ENCODE results near the gene TSEN2. TPM values are rescaled to one million over a fixed set of nuclear protein-coding genes. Genes with fewer than 3 reads are reported as not detected.
A peak's percentile ranks its signal among the peaks of the same experiment; 100 is the strongest.

Gene TSEN2
- total RNA-seq, 6 donors from 2014 or later: 14.6 to 27.2 (median 20.1) TPM

DNA sequence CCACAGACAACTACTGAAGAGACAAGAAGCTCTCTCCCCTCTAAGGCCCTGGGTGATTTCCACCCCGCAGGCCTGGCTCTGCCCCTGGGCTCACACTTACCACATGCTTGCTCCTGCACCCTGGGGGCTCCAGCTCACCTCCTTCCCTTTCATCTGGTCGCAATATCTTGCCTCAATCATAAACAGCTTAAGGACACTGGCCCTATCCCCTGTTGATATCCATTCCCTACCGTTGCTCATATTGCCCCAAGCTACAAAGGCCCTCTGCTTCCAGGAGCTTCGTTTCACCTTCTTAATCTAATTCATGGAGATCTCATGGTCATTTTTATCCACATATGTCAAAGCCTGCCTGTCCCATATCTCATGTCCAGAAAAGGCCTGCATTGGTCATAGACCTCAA is 46.0 kb upstream of the TSEN2 start:
- Histone ChIP-seq H3K36me3 (no peaks in the 10 kb centered on the region), H3K4me3 (no peak overlapping the region), H3K9me3 (no peaks in the 10 kb centered on the region), H3K27ac (no peak overlapping the region), H3K27me3 (no peaks in the 10 kb centered on the region), H3K4me1 (no peaks in the 10 kb centered on the region)
- no peak for ATAC-seq (ENCODE audit: low FRiP score in 2 of 2)
- no peak for DNase-seq
- WGBS, 2 donors: 93% methylated on average over 4 of the region's 4 CpGs
- TF ChIP-seq EP300 (IDR thresholded peaks at IDR 0.05) (no peak), POLR2A (IDR thresholded peaks at IDR 0.05) (no peak), POLR2AphosphoS5 (IDR thresholded peaks at IDR 0.05) (no peak), CTCF (IDR thresholded peaks at IDR 0.05) (no peak)

- ATAC-seq (ENCODE audit: low FRiP score in 2 of 2) (no peak), DNase-seq (no peak)
- WGBS, 2 donors: 87 to 92% methylated on average over 11 of the region's 11 CpGs
- Histone ChIP-seq H3K4me3 (no peak overlapping the region), H3K36me3 (no peaks in the 10 kb centered on the region), H3K27me3 (no peaks in the 10 kb centered on the region), H3K4me1 (no peaks in the 10 kb centered on the region), H3K9me3 (no peaks in the 10 kb centered on the region), H3K27ac (no peak overlapping the region)
- TF ChIP-seq POLR2A (IDR thresholded peaks at IDR 0.05) (no peak), POLR2AphosphoS5 (IDR thresholded peaks at IDR 0.05) (no peak), CTCF (IDR thresholded peaks at IDR 0.05) (no peak), EP300 (IDR thresholded peaks at IDR 0.05) (no peak)
Observed at GRCh38 chr3:12439161-12439940, 44.9 kb upstream of the TSEN2 start.

DNA sequence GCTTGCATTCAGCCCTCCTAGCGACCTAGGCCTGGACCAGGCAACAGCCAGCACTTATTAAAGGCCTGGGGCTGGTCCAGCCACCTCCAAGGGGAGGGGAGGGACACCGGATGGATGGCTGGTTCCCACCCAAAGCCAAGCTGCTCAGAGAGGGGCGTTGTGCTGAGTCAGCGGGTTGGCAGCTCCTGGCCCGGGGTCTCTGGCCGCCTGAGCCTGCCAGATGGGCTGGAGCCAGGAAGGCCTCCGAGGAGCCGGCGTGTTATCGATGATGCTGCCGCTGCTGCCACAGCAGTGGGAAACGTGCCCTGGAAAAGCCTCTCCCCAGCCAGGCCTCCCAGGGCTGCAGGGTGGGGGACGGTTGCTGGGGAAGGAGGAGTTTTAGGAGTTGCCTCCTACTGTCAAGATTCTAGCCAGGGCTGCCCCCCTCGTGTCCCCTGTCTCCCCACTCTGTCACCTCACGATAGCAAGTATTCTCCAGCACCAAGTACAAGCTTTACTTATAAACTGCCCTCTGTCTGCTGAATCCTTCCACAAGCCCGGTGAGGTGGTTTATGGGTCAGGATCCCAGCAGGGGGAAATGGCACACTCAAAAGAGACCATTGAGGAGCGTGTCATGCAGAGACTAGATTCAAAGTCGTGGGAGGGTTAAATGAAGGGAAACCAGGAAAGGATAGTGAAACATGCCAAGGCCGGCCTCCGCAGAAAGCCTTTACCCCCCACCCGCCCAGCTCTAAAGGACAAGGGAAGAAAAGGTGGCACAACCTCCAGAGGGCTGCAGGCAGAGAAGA is 43.2 kb upstream of the TSEN2 start:
- Histone ChIP-seq H3K27me3 (no peaks in the 10 kb centered on the region), H3K9me3 (no peaks in the 10 kb centered on the region), H3K36me3 (no peaks in the 10 kb centered on the region), H3K4me3 (no peak overlapping the region), H3K4me1 (no peaks in the 10 kb centered on the region), H3K27ac (no peak overlapping the region)
- TF ChIP-seq POLR2A (IDR thresholded peaks at IDR 0.05) (no peak), CTCF (IDR thresholded peaks at IDR 0.05) (no peak), EP300 (IDR thresholded peaks at IDR 0.05) (no peak), POLR2AphosphoS5 (IDR thresholded peaks at IDR 0.05) (no peak)
- ATAC-seq (ENCODE audit: low FRiP score in 2 of 2): peak; percentile 35 to 68
- DNase-seq: peak in 1 of 2 donors; percentile 84
- WGBS, 2 donors: 68 to 71% methylated on average over 16 to 21 of the region's 21 CpGs

DNA sequence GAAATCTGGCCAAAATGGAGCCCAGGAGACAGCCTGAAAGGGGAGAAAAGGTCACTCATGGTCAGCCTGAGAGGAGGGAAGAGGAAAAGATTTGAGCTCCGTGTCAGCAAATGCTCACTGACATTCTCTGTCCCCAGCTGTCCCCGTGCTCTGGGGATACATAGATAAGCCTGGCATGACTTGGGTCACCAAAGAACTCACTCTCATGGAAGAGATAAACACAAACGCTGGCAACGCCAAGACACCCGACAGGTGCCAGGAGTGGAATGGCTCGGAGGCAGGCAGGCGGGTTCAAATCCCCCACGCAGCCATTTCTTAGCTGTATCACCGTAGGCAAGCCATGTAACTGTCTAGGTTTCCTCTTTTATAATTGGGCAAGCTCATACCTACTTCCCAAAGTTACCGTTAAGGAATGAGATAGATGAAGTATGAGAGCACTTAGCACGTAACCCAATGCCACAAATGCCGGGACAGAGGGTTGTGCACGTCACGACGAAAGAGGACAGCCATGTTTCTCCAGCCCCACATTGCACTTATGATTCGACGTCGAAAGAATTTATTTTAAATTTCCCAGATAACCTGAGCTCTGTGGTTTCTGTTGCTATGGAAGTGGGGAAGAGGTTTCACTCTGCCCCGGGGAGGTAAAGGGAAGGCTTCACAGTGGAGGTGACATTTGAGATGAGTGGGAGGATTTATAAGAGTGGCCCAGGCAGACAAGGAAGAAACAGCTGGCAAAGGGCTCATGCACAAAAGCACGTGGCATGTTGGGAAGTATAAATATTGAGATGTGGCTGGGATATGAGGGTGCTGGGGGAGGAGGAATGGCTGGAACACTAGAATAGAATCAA is 41.4 kb upstream of the TSEN2 start:
- no peaks in the 10 kb centered on the region for H3K9me3 ChIP-seq
- H3K4me3 ChIP-seq: no peak overlapping the region
- DNase-seq (no peak), ATAC-seq (ENCODE audit: low FRiP score in 2 of 2) (no peak)
- H3K27me3 ChIP-seq: no peaks in the 10 kb centered on the region
- H3K27ac ChIP-seq: no peak overlapping the region
- H3K4me1 ChIP-seq: no peaks in the 10 kb centered on the region
- H3K36me3 ChIP-seq: no peaks in the 10 kb centered on the region
- 72 to 79% methylated on average over 18 to 20 of the region's 20 CpGs for WGBS, 2 donors
- TF ChIP-seq EP300 (IDR thresholded peaks at IDR 0.05) (no peak), CTCF (IDR thresholded peaks at IDR 0.05) (no peak), POLR2AphosphoS5 (IDR thresholded peaks at IDR 0.05) (no peak), POLR2A (IDR thresholded peaks at IDR 0.05) (no peak)
